ENCODE results near the gene PRRC1.

GRCh38 chr5:127529904-127530682 is 12.7 kb downstream of the PRRC1 start:
- TF ChIP-seq CTCF (IDR thresholded peaks at IDR 0.05) (no peak), POLR2A (IDR thresholded peaks at IDR 0.05) (no peak)

Measured in vagina (tissue), 2 donors.